AG08395 (cell line): ENCODE measurements around the gene WNT5A.

Source experiments
- DNase-seq: peaks from one replicate; pipeline ENCODE4 v3.0.0; 2012; ENCODE audit warnings: mixed read lengths, low spot score

The WNT5A gene

DNA sequence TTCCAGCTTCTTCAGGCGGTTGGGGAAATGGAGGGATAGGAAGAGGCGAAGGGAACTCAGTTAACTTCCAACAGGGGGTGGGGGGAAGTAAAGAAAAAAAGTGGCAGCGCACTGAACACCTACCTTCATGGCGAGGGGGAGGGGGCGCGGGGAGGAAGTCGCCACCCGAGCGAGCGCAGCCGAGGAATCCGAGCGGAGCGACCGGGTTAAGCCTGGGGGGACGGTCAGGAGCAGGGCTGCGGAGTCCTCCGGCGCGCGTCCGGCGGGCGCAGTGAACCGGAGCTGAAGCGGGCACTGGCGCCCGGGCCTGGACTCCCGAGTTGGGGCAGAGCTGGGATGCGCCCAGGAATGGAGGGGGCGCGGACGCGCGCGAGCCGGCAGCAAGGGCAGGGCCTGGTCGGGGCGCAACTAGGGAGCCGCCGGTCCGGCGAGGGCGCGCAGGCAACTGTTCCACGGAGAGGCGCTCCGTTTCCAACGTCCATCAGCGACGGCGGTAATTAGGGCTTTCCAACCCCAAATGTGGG is at the start of gene WNT5A:
Gene WNT5A, minus strand, starts transcription at position 450 of the 524 bp plus-strand sequence. Its CDS starts 321 bp downstream, at position 129.
- peak; percentile 30 for DNase-seq

DNA sequence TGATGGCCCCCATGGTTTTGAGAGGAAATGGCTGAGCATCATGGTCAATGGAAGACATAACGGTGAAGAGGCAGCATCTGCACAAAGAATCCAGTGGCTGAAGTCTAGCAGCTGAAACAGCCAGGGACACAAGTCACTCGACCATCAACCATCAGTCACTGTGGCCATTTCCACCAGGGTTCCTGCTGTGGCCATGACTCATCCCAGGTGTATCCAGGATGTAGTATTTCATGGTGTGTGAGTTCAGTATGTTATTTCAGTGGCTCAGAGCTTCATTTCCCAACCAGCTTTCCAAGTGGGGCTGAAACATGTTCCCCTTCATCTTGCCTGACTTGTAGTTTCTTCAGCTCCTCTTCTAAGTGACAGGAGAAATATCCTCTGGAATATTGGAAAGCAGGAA is 47.8 kb upstream of the WNT5A start:
- DNase-seq, result no peak

DNA sequence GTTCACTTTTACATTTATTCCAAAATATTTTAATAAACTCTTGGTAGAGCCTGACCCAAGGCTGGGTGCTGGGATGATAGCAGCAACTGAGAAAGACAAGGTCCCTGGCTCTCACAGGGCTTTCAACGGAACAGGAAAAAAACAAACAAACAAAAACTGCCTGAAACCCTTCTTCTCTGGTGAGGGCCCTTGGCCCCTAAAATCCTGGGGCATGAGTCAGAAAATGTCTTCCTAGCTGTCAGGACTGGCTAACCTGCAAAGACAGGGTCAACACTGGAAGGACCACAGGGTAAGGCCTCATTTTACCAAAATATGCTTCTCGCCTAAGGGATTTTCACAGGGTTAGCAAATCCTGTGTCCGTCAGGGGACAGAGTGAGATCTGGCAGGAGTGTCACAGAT is 45.7 kb upstream of the WNT5A start:
- DNase-seq, result no peak

DNA sequence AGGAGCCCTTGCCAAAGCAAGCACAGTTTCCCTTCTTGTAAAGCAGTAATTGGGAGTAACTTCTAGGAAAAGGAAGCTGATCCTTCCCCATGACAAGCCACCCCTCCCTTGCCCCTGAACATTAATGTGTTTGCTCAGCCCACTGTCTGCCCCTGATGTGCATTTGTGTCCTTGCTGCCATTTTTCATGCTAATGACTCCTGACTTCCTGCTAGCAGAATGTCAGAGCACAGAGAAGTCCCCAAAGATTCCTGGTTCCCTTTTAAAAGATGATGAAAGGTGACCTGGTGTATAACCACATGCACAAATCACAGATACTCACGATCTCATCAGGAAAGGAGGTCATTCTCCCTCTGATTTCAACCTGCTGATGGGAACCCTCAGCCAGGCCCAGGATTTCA is 44.2 kb upstream of the WNT5A start:
- no peak for DNase-seq

DNA sequence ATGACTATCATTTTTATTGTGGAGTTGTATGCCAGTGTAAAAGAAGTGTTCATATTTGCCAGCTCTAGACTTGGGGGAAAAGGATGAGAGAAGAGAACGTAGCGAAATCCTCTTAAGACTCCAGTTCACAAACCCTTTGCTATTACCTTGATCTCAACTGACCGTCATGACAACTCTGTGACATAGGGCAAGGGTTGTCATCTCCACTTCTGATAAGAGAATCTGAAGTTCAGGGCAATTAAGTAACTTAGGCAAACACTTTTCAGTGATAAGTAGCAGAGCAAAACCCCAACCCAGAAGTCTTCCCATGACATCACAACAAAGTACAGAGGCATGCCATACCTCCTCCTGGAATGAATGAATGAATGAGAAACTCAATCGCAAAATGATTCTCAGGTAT is 40.3 kb upstream of the WNT5A start:
- DNase-seq, result no peak

DNA sequence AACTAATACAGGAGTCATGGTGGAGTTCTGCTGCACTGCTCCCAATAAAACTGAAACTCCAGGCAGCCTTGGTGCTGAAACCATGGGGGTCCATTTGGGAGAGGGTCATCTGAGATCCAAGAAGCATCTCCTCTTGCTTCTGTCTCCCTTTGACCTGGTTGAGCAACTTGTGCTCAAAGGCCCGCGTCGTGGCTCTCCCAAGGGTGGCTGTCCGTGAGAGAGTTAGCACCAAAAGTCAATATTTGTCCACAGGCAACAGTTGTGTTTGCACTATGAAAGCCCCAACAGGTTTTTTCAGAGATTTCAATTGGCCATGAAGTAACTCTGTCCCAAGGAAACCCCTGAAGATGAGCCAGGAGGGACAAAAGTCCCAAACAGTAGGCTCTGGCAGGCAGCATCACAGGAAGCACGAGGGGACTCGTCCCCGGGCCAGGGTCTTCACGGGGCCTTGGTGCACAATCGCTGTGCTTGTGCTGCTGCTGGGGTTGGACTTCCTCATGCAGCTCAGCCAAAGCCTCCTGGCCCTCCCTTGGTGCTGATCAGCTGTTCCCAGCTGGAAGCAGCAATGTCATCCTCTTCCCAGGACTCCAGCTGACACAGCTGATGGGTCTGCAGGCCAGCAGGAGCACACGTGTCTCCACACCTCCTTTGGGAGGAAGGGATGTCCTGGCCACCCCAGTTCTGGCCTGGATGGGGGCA is 39.4 kb upstream of the WNT5A start:
- no peak for DNase-seq

DNA sequence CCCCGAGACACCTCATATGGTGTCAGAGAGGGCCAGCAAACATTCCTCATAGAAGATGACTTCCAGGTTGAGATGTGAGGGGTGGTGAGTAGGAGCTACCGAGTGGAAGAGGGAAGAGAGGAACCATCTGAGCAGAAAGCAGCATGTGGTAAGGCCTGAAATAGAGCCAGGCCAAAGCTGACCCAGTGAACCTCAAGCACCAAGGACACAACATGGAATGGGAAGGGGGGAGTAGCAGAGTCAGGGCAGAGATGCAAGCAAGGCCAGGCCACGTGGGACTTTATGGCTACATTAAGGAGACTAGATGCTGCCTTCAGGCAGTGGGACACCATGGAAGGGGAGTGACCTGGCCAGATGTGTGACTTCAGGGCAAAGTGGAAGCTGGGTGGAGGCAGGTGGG is 38.3 kb upstream of the WNT5A start:
- no peak for DNase-seq

DNA sequence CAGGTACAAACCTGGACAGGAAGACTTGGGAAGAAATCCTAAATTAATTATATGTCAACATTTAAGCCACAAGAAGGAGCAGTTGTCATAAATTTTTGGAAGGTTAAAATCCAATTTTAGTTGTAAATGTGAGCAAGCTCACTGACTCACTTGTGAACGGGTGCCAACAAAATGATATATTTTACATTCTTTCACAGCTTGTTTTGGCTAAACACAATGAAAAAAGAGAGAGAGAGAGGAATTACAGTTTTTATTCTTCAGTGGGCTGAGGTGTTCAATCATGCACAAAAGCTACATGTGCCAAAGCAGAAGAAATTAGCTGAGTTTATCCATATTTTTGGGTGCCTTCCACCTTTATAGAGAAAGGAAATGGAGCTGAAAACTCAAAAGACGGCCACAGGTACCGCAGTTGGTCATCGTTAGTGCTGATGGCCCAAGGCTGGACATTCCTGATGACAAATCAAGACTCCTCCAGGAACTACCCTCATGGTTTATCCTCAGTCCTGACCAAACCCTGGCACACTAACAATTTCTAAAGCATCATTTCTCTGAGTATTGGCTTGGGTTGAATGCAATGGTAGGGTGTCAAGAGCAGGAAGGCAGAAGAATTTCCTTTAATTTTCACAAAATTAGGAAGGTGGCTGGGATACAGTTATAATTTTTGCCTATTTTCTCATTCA is 37.6 kb upstream of the WNT5A start:
- DNase-seq, result peak; percentile 55

DNA sequence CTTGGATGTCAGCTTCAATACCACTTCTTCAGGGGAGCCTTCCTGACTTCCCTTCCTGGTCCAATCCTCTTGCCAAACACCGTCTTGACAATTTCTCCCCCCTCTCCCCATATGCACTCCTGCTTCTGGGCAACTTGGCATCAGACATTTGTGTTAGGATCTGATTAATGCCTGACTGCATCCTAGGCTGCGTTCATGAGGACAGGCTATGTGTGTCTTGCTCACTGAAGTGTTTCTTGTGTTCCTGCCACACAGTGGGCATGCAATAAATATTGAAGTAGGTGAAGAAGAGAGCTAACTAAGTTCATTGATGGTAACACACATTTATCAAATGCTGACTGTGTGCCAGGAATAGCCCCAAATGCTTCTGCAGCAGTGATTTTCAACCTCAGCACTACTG is 36.4 kb upstream of the WNT5A start:
- no peak for DNase-seq

DNA sequence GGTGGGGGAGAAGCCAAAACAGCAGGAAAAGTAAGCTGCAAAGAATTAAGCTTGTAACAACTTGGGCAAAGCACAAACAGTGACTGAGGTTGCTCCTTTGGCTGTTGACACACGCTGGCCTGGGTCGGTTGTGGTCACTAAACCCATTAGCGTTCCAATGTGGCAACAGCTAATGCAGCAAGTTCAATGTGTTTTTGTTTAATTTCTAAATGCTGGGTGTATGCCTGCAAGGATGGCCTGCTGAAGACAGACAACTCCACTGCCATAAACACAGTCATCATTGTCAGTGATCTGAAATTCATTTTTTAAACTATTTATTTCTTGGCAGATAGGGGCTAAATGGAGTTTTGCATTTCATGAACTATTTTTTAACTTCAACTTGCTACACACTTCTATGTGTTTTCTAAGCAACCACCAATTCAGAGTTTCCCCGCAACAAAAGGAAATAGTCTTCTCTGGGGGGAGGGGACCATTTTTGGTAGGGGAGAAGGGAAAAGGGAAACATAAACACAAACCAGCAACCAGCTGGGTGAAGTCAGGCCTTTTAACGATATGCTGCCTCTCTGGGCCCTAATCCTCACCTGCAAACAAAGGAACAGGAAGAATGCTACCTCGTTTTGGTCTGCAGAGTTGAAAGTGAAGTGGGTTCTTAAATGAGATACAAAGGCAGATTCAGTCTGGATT is 34.8 kb upstream of the WNT5A start:
- peak; percentile 90 for DNase-seq

DNA sequence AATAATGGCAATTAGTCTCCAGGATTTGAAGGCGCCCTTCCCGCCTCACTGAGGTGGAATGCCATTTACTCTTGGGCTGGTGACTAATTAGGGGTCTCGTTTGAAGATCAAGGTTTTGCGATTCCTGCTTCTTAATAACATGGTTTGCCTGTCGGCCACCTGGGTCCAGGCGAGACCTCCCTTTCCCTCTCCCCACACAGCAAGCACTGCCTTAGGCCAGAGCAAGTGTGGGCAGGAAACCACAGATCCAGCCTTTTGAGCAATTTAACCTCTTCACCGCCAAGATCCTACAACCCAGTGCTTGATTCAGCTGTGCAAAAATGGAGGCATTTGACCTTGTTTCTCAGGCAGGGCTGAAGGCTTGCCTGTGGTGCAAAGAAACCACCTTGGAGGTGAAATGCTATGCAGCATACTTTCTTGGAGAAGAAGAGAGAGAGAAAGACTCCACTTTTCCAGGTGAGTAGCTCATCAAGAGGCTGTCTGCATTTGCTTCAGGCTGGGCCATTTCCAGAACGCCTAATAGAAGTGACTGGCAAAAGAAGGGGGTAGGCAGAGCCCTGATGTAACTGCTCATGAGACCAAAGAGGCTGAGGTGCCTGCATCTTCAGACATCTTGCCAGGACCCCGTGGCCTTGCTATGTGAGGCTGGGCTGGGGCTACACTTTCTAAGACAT is 34.1 kb upstream of the WNT5A start:
- DNase-seq, result no peak

DNA sequence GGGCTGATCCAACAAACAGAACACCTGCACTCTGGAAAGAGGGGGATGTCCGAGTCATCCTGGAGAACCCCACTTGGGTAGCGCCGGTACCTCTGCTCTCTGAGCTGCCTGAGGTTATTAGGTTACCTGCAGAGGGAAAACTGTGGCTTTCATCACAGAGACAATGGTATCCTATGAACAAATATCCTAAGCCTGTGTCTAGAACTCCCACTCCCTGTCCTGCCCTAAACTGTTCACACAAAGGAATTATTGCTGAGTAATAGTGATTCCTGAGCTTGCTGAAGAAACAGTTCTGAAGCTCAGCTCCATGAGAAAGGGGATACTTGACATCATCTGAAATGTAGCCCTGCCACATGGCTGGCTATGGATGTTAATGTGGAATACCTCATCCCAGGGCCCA is 31.9 kb upstream of the WNT5A start:
- peak; percentile 40 for DNase-seq

DNA sequence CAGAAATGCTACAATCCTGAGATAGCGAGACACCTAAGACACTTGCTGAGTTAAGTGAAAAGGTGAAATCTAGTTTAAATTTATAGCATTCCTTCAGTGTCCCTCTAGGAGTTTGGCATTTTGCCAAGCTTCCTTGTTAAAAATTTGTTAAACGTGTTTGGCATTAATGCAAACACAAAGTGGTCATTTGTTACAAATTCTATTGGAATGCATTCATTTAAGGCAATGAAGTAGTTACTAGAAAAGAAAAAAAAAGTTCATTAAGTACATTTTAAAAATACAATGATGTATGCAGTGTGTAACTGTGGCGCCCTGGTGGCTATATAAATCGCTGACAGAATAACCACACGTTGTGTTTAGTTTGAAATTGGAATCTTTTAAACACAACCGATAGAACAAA is 31.3 kb upstream of the WNT5A start:
- no peak for DNase-seq

DNA sequence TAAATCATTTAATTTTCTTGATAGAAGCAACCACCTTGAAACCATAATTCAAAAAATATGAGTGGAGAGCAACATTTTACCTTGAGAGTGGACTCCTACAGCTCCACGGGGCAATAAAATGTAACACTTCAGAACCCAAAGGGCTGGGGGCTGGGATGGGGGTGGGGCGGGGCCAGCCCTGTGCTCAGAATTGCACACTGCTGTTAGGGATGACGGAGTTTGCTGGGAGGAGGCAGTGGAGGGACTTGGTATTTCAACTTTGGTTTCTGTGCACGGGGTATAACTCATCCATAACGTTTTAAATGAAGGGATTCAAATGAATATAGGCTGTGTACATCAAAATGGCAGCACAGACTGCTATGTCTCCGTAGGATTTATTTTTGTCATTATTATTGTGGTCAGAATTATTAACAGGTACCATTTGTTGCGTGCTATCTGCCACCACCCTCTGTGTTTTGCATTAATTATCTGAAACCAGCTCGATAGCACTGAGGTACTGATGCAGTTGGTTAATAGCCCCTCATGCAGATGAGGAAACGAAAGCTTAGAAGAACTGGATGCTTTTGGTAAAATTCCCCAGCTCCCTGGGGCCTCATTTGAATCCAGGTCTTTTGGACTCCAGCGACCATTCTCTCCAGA is 29.4 kb upstream of the WNT5A start:
- no peak for DNase-seq

DNA sequence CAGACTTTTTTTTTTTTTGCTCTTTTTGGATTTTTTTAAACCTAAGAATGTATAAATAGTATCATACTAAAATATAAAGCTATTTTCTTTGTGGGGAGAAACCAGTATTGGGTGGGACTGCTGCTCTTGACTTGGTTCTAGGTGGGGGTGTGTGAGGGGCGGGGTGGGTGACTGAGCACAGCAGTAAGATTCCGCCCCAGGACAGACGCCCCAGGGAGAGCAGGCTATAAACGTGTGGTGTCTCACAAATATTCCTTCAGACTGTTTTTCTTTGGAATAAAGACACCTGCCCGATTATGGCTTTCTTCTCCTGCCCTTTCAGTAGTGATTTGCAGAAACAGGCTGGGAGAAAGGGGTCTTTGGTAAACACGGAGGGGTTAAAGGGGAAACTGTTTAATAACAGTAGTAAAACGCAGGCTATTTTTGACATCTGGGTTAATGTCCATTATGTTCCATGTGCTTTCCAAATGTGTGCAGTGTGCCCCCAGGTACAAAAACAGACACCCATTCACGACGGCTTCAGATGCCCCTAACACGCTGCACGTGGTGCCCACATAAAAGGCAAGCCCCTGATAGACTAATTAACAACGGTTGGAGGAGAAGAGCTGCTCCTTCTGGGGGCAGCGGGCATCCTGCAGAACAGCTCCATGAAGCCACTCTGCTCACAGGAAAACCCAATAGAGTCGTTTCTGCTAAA is 28.6 kb upstream of the WNT5A start:
- no peak for DNase-seq

DNA sequence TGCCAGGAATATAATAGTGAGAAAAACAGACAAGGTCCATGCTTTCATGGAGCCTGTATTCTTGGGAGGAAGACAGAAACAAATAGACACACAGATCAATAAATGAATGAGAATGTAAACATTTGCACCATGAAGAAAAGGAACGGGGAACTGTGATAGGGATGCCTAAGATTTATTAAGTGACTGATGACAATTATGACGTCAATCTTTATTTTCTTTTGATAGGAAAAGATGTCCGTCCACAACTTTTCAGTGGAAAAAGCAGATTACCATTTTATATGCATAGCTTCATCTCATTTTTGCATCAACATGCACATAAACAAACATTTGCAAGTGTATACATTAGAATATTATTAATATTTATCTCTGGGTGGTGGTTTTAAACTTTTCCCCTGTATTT is 27.9 kb upstream of the WNT5A start:
- no peak for DNase-seq

DNA sequence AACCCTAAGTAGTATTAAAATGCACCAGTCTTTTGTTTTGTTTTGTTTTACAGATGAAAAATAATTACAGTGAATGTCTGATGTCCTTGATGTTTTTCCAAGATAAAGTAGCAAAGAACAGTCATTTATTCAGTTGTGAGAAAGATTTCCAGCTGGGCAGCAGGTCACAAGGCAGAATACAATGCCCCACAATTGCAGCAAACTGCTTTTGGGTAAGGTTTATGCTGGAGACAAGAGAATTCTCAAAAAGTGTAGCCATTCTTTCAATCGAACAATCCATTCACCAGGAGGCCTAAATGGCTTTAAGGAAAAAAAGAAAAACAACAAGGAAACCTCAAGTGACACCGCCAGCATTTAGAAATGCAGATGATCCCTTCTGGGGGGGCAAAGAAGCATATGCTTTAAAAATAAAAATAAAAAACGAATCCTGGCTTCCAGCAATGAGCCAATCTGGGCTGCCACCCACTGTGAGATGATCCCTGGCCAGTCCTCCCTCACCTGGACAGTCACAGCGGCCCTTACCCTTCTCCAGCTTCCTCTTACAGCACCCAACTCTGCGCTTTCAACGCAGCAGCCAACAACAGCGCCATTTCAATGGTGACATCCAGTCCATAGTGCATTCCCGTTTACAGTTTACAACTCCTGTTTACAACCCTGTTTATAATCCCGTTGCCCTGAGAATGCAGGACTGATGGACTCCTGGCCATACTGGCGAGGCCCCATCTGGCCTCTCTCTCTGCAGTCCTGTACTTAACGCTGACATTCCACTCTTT is 25.7 kb upstream of the WNT5A start:
- DNase-seq, result no peak

DNA sequence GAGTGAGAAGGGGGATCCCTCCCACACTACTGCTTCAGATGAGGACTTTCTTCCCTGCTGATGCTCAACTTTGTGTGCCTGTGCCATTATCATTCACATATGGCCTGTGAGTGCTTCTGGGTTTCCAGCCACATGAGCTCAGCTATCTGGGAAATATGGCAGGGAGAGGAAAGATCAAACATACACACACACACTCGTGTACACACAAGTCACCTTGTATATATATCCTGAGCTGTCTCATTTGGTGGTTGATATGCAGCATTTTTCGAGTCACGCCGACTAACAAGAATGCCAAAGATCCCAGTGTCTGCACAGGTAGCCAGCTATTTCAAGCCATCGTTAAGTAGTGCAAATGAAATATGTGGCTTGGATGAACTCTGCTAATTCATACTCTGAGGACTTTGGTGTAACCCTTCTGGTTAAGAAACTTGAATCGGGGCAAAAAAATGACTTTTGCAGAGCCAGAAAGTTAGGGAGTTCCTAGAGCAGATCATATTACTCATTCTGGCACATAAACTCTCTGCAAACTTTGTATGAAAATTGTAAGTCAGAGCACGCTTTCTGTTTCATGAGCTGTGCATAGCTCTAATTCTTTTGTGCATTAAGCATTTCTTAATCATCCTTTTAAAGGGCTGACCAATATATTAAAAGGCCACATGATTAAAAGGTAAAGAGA is 24.9 kb upstream of the WNT5A start:
- DNase-seq, result peak; percentile 70

DNA sequence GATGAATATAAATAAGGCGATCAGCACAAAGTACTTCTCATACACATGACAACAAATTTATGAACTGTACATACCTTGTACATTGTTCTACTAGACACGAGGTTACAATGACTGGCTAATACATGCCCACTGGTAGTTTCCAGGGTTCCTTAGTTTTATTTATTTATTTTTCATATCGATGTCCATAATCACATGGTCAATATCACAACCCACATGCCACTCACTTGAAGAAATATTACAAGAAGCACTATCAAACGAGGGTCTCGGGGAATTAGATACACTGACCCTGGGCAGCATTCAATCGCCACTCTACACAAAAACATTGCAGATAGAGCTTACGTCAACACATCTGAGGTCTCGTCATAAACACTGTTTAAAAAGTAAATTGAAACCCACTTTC is 21.2 kb upstream of the WNT5A start:
- DNase-seq, result no peak

DNA sequence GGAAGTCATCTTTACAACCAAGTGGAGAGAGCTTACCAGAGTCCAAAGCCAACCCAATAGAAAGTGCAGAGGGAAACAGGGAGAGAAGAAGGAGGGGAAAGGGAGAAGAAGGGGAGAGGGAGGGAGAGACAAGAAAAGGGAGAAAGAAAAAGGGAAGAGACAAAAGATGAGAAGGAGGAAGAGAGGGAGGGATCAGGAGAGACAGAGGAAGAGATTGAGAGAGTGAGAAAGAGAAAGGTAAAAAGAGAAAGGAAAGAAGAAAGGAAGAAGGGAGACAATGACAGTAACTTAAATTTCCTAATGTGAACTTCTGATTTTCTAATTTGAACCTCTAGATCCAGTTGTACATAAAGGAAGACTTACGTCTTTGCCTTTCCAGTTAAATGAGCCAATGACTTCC is 20.7 kb upstream of the WNT5A start:
- no peak for DNase-seq
